ENCODE data around the gene LONP2. TPM values are rescaled to one million over a fixed set of nuclear protein-coding genes. Genes with fewer than 3 reads are reported as not detected.

The LONP2 gene
- total RNA-seq, 1 donor from 2014 or later: 80.4 TPM

DNA sequence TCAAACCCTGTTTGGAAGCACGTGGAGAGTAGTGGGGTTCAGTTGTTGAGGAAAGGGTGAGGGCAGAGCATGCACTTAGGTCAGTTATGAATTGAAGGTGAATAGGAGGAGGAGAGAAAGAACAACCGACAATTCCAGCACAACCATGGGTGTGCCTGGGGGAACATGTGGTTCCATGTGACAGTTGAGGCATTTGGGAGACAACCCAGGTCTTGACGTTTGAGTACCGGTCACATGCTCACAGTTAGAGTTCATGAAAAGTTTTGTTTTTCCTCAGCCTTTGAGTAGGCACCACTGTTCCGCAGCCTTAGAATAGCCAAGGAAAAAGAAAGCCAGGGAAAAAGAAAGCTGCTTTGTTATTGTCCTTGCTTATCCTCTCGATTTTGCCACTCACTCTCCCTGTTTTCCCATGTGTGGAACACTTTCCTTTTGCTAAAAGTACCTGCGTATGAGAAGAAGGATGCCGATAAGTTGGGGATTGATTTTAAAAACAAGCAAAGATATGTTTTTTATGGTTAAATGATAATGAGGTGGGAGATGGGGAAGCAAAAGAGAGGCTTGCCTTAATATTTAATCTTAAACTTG lies 28.8 kb downstream of the LONP2 start:
- TF ChIP-seq, protein P1, sequence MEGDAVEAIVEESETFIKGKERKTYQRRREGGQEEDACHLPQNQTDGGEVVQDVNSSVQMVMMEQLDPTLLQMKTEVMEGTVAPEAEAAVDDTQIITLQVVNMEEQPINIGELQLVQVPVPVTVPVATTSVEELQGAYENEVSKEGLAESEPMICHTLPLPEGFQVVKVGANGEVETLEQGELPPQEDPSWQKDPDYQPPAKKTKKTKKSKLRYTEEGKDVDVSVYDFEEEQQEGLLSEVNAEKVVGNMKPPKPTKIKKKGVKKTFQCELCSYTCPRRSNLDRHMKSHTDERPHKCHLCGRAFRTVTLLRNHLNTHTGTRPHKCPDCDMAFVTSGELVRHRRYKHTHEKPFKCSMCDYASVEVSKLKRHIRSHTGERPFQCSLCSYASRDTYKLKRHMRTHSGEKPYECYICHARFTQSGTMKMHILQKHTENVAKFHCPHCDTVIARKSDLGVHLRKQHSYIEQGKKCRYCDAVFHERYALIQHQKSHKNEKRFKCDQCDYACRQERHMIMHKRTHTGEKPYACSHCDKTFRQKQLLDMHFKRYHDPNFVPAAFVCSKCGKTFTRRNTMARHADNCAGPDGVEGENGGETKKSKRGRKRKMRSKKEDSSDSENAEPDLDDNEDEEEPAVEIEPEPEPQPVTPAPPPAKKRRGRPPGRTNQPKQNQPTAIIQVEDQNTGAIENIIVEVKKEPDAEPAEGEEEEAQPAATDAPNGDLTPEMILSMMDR (IDR thresholded peaks at IDR 0.05; ENCODE audit: unreplicated experiment): no peak
- Mint-ChIP-seq H3K27ac (no peak overlapping the region), H3K4me1 (peaks cover 14% of the 10 kb centered on the region), H3K9me3 (no peaks in the 10 kb centered on the region), H3K36me3 (peaks cover 12% of the 10 kb centered on the region), H3K4me3 (no peak overlapping the region), H3K27me3 (ENCODE audit: low read depth) (no peaks in the 10 kb centered on the region)
- DNase-seq (ENCODE audit: low spot score in 2 of 2, unreplicated experiment in 2 of 2): no peak

DNA sequence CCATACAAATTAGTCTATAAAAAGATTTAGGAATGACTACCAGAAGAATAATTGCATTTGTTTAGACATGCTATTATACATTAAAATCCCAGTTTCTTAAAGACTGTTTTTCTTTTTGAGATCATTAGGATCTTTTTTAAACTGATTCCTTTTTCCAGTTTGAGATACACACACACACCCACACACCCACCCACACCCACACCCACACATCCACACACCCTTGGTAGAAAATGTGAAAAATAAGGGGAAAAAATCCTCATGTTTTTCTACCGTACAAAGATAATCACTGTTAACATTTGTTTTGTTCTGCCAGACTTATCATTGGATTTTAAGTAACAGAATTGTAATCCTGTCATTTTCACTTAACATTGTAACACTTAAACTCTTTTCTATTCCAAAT lies 30.4 kb downstream of the LONP2 start:
- TF ChIP-seq, protein P1 (IDR thresholded peaks at IDR 0.05; ENCODE audit: unreplicated experiment): no peak
- Mint-ChIP-seq H3K4me1 (peaks cover 14% of the 10 kb centered on the region), H3K4me3 (no peak overlapping the region), H3K27ac (no peak overlapping the region), H3K36me3 (peaks cover 17% of the 10 kb centered on the region), H3K9me3 (no peaks in the 10 kb centered on the region), H3K27me3 (ENCODE audit: low read depth) (no peaks in the 10 kb centered on the region)
- DNase-seq (ENCODE audit: low spot score in 2 of 2, unreplicated experiment in 2 of 2): no peak

DNA sequence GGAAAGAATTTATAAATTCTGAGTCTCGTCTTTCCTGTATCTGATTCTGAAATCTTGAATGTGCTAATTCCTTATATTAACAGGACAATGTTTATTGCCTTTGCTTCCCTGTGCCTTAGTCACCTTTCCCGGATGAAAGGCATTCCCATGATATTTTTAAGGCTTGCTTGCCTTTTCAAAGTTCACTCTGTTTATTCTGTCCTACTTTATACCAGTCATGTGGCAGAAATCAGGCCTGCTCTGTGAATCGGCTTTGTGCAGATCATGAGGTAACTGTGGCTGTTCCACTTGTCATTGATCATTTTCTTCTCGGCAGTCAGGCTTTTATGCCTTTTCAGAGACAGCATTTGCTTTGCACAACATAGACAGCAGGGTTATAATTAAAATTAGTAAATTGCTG lies 32.0 kb downstream of the LONP2 start:
- Mint-ChIP-seq H3K27ac (peak overlapping the region; percentile 75), H3K9me3 (no peaks in the 10 kb centered on the region), H3K4me1 (peaks cover 14% of the 10 kb centered on the region), H3K36me3 (peaks cover 17% of the 10 kb centered on the region), H3K27me3 (ENCODE audit: low read depth) (no peaks in the 10 kb centered on the region), H3K4me3 (no peak overlapping the region)
- TF ChIP-seq, protein P1 (IDR thresholded peaks at IDR 0.05; ENCODE audit: unreplicated experiment): no peak
- DNase-seq (ENCODE audit: low spot score in 2 of 2, unreplicated experiment in 2 of 2): no peak

DNA sequence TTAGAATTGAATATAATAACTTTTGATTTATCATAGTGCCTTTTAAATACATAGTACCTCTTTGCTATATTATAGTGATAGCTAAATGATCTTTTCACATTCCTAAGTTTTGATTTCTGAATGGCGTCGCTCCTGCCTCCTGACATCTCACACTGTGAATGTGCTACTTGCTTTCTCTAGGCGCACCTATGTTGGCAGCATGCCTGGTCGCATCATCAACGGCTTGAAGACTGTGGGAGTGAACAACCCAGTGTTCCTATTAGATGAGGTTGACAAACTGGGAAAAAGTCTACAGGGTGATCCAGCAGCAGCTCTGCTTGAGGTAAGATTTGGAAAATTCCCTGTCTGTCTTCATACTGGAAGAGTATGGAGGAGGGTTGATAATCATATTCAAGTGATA lies 33.1 kb downstream of the LONP2 start:
- no peak for DNase-seq (ENCODE audit: low spot score in 2 of 2, unreplicated experiment in 2 of 2)
- Mint-ChIP-seq H3K4me3 (no peak overlapping the region), H3K36me3 (peaks cover 15% of the 10 kb centered on the region), H3K9me3 (no peaks in the 10 kb centered on the region), H3K27me3 (ENCODE audit: low read depth) (no peaks in the 10 kb centered on the region), H3K4me1 (peaks cover 14% of the 10 kb centered on the region), H3K27ac (peak overlapping the region; percentile 43)
- TF ChIP-seq, protein P1 (IDR thresholded peaks at IDR 0.05; ENCODE audit: unreplicated experiment): no peak

DNA sequence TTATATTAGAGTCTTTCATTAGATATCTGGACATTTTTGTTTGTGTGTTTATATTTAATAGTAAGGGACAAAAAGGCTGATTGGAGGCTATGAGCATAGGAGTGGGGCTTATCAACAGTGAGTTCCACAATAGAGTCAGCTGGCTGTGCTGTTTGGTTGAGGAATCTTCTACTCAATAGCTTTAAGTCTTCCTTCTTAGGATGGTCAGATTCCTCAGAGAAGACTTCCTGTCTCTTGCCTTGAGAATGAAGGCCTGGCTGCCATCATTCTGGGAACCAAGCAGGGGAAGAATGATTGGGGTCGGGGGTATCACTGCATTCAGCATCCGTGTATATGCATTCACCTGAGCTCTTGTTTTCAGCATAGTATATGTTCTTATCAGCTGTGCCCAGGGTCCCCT lies 35.1 kb downstream of the LONP2 start:
- TF ChIP-seq, protein P1 (IDR thresholded peaks at IDR 0.05; ENCODE audit: unreplicated experiment): no peak
- H3K36me3 Mint-ChIP-seq: peaks cover 26% of the 10 kb centered on the region

DNA sequence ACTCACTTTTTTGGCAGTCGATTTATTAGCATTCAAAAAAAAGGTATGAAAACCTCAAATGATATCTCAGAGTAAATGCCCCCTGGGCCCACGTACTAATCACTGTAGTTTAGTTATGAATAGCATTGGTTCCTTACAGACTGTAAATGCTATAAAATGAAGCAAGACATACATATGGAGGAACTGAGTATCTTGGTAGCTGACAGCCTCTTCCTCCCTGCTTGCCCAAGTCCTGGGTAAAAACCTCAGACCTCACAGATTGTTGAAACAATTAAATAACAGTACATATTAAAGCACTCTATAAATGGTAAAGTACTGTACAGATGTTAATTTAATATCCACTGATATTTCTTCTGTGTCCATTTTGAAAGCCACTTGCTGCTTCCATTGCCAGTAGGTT lies 36.4 kb downstream of the LONP2 start:
- TF ChIP-seq, protein P1 (IDR thresholded peaks at IDR 0.05; ENCODE audit: unreplicated experiment): no peak
- Mint-ChIP-seq H3K27me3 (ENCODE audit: low read depth) (no peaks in the 10 kb centered on the region), H3K4me3 (no peak overlapping the region), H3K4me1 (peaks cover 11% of the 10 kb centered on the region), H3K36me3 (peaks cover 38% of the 10 kb centered on the region), H3K9me3 (peaks cover 7% of the 10 kb centered on the region), H3K27ac (no peak overlapping the region)
- no peak for DNase-seq (ENCODE audit: low spot score in 2 of 2, unreplicated experiment in 2 of 2)

More for the DNA sequence above, 35.1 kb downstream of the LONP2 start:
- Mint-ChIP-seq H3K27ac (no peak overlapping the region), H3K9me3 (no peaks in the 10 kb centered on the region), H3K27me3 (ENCODE audit: low read depth) (no peaks in the 10 kb centered on the region), H3K4me1 (peaks cover 14% of the 10 kb centered on the region), H3K4me3 (no peak overlapping the region)
- DNase-seq (ENCODE audit: low spot score in 2 of 2, unreplicated experiment in 2 of 2): no peak

Data from mesothelial cell of epicardium (in vitro differentiated cells).